ENCODE data around the gene TM4SF5. TPM values are rescaled to one million over a fixed set of nuclear protein-coding genes. Genes with fewer than 3 reads are reported as not detected.

TM4SF5 gene
- polyA plus RNA-seq, 12 donors: 0.43 TPM; not detected in 11

DNA sequence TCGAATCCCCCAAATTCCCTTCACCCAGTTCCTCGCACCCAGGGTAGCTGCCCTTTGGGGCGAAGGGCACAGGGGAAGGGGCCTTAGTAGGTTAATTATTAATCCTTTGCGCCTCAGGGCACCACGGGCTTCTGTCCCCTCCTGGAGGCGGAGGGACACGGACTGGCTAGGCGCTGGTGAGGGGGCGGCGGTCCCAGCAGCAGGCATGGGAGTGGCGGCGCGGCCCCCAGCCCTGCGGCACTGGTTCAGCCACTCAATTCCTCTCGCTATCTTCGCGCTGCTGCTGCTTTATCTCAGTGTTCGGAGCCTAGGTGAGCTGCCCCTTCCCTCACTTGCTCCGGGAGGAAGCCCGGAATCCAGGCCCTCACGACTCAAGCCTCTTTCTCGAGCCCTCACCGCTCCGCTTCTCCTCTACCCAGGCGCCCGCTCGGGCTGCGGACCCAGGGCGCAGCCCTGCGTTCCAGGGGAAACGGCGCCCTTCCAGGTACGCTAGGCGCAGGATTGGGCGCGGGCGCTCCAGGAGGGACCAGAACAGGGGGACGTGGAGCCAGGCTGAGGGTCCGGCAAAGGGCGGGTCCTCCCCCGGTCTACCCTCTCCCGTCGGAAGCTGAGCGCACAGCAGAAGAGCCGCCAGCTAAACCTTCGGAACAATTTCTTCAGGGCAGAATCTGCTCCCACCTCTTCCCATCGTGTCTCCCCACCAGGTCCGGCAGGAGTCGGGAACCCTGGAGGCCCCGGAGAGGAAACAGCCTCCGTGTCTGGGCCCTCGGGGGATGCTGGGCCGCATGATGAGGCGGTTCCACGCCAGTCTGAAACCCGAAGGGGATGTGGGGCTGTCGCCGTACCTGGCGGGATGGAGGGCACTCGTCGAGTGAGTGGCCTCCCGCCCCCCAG is 17.4 kb downstream of the TM4SF5 start, which contains the start of gene GLTPD2:
Gene GLTPD2 (plus strand): TSS at position 158 of the 894 bp plus-strand sequence. CDS start 48 bp downstream, at position 206.
- DNase-seq: no peak

DNA sequence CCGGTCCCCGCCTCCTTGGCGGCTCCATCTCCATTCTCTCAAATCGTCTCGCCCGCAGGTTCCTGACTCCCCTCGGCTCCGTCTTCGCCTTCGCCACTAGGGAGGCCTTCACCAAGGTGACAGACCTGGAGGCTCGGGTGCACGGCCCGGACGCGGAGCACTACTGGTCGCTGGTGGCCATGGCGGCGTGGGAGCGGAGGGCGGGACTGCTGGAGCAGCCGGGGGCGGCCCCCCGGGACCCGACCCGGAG is 17.9 kb downstream of the TM4SF5 start:
- no peak for DNase-seq

DNA sequence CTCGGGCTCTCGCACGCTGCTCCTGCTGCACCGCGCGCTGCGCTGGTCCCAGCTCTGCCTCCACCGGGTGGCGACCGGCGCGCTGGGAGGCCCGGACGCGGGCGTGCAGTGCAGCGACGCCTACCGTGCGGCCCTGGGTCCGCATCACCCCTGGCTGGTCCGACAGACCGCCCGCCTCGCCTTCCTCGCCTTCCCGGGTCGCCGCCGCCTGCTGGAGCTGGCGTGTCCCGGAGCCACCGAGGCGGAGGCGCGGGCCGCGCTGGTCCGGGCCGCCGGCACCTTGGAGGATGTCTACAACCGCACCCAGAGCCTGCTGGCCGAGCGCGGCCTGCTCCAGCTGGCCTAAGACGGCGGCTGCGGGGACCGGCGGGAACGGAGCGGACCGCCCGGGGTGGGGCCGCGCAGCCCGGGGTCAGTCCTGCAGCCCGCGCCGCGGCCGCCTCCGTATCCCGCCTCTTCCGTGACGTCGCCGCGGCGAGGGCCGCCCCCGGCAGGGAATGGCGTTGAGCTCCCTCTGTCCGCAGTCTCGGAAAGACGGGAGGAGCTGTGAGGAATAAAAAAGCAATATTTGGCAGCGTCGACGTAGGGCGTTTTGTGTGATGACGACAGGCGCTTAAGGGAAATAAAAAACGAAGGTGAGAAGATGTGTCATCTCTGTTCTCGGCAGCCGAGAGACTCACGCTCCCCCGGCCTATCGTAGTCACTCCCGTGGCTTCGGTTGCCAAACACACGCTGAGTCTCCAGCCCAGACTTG is 18.4 kb downstream of the TM4SF5 start:
- peak; percentile 91 for DNase-seq

DNA sequence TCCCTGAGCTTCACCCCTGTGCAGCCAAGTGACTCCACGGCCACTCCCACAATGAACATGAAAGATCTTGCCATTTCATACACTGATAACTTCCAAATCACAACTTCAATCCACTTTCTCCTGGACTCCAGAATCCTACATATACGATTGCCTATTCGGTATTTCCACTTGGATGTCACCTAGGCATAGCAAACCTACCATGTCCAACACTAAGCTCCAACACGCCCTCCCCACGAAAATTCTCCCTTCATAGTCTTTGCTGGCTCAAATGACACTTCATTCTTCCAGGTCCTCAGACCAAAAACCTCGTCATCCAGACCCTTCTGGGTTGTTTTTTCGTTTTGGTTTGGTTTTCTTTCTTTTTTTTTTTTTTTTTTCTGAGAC is 19.0 kb downstream of the TM4SF5 start:
- DNase-seq: no peak

DNA sequence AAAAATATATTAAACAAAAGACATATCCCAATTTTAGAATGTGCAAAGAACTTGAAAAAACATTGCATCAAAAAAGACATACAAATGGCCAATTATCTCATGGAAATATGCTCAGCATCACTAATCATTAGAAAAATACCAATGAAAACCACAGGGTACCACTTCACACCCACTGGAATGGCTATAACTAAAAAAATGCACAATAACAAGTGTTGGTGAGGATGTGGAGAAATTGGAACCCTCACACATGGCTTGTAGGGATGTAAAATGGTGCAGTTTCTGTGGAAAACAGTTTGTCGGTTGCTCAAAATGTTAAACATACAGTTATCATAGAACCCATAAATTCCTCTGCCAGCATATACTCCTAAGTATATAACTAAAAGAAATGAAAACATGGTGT is 23.5 kb downstream of the TM4SF5 start:
- no peak for DNase-seq

DNA sequence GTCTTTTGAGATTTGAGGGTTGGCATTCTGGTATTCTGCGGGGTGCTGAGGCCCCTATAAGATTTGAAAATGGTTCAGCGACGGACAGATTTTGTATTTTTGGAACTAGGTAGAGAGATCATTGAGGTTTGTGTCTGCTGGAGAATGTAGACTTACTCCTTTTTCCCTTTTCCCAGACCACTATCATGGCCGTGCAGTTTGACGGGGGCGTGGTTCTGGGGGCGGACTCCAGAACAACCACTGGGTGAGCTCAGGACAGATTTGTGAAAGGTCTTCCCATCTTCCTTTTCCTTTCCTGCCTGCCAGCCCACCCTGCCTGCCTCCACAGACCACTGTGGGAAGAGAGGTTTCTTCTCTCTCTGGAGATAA is 24.9 kb downstream of the TM4SF5 start:
- no peak for DNase-seq

DNA sequence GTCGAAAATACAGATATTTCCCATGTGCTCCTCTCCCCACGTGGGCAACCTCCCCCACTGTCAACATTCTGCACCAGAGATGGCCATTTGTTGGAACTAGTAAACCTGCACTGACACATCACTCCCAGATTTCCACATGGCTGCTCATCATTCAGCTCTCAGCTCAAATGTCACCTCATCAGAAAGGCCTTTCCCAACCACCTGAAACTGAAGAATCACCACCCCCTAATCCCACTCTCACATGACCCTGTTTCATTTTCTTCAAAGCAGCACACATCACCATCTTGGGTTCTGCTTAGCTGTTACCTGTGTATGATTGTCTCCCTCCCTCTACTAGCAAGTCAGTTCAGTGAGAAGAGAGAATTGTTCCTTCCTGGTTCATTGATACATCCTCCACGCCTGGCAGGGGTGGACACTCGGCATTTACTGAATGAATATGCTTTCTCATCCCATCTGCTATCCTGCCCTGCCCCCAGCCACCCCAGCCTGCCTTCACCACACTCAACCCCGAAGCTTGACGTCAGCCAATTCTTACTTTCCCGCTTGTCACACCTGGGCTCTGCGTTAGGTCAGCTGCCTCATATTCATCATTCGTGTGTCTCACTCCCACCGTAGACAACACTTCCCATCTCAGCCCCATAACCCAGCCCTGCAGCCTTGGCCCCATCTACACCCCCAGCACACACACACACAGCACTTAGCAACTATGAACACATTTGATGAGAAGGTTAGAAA is 28.9 kb downstream of the TM4SF5 start:
- no peak for DNase-seq

DNA sequence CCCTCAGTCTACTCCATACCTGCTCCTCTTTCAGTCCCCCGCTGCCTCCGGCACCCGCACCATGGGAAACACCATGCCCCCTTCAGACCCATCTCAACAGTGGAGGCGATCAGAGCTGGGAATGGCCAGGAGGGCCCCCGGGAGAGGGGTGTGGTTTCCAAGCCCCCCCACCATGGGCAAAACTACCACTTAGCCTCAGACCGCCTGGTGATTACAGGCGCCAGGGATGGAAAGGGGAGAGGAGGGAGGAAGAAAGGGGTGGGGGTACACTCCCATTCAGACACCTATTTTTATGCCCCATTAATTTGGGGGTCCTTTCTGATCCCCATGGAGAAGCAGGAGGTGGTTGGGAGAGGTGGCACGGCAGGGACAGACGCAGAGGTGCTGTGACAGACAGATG is 30.5 kb downstream of the TM4SF5 start, which contains the start of gene C17orf114:
Gene C17orf114 (minus strand): TSS at position 101 of the 400 bp plus-strand sequence.
- DNase-seq: no peak

DNA sequence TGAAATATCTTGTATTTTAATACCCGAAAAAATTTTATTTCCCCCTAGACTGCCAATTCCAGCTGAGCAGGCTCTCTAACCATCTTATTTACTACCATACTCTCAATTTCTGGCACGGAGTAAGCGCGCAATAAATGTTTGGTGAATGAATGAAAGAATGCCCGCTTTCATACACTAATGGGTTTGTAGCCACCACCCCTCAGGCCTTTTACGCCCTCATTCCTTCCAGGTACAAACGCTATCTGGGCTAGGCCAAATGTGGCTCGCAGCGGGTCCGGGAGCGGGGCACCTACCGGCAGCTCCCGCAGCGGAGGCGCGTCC is 34.7 kb downstream of the TM4SF5 start:
- no peak for DNase-seq

DNA sequence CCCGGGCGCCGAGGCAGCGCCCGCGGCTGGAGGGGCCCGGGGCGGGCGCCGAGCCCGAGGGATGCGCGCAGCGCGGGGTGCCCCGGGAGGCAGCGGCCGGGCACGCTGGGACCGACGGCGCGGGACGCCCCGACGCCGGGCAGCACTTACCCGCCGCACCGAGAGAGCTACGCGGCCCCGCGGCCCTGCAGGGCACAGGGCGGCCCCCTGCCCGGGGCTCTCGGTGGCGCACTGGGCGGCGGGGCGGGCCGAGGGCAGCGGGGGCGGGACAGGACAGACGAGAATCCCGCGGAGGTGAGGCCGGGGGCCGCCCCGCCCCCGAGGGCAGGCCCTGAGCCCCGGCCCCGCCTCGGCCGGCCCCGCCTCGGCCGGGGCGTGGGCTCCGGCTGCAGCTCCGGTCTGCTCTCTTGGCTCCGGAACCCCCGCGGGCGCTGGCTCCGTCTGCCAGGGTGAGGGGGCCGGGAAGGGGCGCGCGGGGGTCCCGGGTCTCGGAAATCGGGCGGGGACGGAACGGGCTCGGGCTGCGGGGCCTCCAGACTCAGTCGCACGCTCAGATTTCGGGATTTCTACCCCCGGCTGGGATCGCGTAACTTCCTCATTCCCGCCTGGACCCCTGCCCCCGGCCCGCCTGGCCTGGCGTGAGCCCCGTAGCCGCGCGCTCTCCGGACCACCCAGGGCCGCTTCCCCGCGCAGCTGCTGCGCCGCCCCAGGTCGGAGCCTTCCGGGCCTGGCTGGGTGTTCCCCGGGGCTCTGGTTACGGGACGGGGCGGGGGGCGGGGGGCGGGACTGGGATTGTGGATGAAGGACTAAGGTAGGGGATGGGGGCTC is 35.3 kb downstream of the TM4SF5 start, which contains the start of gene PLD2:
Gene PLD2 (plus strand): TSS at position 376 of the 828 bp plus-strand sequence. CDS start 621 bp downstream, outside the sequence.
- DNase-seq: peak; percentile 76

DNA sequence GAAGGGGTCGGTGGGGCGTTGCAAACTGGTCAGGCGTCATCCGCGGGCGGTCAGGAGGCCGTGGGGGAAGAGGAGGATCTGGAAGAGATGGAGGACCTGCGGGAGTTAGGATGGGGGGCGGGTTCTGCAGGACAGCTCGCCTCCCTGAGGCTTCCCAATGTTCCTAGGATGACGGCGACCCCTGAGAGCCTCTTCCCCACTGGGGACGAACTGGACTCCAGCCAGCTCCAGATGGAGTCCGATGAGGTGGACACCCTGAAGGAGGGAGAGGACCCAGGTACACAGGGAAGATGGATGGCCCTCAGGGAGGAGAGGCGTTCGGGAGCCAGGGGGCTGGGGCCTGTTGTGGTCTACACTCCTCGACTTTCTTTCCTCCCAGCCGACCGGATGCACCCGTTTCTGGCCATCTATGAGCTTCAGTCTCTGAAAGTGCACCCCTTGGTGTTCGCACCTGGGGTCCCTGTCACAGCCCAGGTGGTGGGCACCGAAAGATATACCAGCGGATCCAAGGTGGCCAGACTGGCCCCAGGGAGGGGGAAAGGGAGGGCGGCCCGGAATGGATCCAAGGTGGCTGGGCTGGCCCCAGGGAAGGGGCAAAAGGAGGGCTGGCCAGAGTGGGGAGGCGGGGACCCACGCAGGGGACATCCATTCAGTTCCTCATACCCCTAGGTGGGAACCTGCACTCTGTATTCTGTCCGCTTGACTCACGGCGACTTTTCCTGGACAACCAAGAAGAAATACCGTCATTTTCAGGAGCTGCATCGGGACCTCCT is 36.1 kb downstream of the TM4SF5 start:
- no peak for DNase-seq

DNA sequence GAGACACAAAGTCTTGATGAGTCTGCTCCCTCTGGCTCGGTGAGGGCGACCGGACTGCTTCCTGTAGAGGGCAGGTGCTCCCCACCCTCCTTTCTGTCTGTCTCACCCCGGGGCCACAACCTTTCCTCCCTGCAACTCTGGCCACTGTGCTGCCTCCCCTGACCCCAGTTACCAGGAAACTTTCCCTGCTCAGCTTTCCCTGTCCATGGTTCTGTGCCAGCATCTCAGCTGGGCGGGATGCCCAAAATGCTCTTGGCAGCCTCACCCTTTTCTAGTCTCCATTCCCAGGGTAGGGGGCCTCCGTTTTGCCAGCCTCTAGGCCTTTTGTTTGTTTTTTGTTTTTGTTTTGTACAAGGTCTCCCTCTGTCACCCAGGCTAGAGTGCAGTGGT is 36.7 kb downstream of the TM4SF5 start:
- no peak for DNase-seq

DNA sequence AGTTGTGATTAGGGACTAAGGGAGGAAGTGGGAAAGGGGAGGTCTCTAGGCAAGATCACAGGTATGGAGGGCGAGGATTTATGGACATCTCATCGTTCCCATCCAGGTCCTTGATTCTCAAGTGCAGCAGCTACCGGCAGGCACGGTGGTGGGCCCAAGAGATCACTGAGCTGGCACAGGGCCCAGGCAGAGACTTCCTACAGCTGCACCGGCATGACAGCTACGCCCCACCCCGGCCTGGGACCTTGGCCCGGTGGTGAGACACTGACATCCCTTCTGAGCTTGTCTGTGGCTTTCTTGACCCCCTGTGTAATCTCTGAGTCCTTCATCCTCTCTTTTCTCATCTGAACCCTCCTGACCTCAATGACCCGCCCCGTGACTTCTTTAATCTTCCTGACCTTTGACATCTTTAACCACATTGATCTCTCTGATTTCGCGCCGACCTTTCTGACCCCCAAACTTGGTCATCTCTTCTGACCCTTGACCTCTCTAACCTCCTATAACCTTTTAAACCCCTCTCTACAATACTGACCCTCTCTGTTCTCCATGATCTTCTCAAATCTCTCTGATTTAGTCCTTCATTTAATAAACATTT is 39.1 kb downstream of the TM4SF5 start:
- no peak for DNase-seq

DNA sequence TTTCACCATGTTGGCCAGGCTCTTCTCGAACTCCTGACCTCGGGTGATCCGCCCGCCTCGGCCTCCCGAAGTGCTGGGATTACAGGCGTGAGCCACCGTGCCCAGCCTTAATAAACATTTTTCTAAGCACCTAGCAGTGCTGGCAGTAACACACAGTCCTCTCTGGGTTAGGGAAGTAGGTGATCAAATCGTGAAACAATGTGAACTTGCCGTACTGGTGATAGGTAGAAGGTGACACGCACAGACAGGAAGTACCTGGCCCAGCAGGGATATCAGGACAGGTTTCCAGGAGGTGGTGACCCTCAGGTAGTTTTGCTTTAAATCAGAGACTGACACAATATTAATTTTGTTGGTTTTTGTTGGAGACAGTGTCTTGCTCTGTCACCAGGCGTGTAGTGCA is 39.8 kb downstream of the TM4SF5 start:
- no peak for DNase-seq

DNA sequence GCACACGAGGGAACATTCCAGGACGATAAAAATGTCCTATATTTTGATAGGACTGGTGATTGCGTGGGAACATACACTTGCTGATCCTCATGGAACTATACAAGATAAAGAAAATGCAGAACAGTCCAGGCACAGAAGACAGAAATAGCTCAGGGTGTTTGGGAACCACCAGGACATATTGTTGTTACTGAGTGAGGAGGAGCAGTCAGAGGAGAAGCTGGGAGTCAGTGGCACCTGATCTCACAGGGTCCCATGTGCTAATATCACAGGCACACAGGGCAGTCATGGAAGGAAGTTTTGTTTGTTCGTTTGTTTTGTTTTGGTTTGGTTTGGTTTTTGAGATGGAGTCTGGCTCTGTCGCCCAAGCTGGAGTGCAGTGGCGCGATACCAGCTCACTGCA is 41.0 kb downstream of the TM4SF5 start:
- DNase-seq: no peak

DNA sequence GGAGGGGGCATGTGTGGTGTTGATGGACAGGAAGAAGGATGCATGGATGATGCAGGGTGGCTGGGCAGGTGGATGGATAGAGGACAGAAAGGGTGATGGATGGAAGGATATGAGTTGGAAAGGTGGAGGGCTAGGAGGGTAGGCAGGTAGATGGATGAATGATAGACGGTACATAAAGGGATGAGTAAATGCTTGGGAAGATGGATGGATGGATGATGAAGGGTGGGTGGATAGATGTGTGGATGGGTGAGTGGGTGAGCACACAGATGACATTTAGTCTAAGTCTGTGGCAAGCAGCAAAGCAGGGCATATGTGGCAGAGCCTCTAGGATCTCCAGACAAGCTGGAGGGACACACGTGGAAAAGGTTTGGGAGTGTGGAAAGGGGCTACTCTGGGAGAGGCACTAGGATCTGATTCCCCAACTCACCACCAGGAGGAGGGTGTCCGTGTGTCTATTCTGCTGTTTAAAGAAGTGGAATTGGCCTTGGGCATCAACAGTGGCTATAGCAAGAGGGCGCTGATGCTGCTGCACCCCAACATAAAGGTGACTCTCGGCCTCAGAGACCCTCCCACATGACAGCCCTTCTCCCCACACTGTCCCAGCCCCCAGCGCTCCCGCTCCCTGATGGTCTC is 43.5 kb downstream of the TM4SF5 start:
- no peak for DNase-seq

DNA sequence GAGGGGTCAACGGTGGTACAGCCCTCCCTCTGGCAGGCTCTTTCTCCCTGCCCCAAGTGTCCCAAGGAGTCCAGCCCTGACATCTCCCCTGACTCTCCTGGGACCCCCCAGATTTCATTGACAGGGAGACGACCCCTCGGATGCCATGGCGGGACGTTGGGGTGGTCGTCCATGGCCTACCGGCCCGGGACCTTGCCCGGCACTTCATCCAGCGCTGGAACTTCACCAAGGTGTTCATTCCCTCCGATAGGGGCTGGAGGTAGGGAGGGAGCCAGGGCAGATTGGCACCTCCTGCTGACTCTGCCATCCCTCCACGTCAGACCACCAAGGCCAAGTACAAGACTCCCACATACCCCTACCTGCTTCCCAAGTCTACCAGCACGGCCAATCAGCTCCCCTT is 45.1 kb downstream of the TM4SF5 start:
- DNase-seq: no peak

DNA sequence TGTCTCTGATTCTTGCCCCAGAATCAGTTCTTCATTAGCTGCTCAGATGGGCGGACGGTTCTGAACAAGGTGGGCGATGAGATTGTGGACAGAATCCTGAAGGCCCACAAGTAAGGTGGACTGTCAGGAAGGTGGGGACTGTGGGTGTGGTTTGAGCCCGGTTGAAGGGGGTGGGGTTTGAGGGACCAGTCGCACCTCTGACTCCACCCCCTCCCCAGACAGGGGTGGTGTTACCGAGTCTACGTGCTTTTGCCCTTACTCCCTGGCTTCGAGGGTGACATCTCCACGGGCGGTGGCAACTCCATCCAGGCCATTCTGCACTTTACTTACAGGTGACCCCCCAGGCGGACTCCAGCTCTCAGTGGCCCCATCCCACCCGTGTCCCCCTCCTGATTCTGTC is 46.6 kb downstream of the TM4SF5 start:
- DNase-seq: no peak

DNA sequence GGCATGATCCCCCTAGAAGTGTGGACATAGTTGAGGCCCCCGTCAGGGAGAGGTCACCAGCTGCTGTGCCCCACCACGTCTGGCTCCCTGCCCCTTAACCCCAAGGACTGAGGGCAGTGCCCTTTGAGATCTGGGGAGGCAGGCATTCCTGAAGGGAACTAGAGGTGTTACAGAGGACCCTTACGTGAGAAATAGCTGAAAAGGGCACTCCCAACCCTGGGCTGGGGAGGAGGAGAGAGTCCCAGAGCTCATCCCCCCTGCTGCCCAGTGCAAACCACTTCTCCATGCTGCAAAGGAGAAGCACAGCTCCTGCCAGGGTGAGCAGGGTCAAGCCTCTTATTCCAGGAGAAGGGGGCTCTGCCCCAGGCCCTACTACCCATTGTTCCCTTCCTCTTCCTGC is 51.1 kb downstream of the TM4SF5 start:
- DNase-seq: no peak

All from muscle of arm (tissue), 12 donors.